Hepatic stellate cell (primary cell): ENCODE results near the gene OSBPL10.

ENCODE experiments used
- DNase-seq: peaks from one replicate; pipeline ENCODE4 v3.0.0; 2011; ENCODE audit warnings: low spot score

Gene OSBPL10

DNA sequence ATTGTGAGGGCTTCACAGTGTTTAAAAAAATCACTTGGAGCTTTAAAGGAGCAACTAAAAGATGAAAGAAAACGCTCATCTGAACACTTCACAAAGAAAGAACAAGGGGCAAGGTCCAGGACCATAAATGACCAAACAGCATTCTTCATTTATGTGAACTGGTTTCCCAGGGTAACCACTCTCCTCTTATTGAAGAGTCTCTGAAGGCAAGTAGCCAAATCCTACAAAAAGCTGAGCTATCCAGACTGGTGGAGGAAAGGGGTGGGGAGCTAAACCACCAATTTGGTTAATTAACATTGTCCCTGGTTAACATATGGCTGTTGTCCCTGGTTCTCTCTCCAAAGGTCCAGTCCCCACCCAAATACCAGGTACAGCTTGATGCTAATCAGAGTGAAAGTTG, 58.1 kb downstream of the OSBPL10 start:
- DNase-seq = no peak

DNA sequence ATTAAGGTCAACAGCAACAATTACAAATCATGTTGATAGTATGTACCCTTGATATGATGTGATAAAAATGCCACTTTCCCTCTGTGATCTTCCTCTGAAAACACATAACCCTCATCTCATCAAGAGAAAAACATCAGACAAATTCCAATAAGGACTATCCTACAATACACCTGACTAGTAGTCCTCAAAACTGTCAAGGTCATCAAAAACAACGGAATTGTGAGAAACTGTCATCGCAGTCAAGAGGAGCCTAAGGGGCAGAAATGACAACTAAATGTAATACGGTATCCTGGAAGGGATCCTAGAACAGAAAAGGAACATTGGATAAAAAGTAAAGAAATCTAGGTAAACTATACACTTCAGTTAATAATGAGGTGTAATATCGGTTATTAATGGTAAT, 59.2 kb downstream of the OSBPL10 start:
- DNase-seq = no peak

DNA sequence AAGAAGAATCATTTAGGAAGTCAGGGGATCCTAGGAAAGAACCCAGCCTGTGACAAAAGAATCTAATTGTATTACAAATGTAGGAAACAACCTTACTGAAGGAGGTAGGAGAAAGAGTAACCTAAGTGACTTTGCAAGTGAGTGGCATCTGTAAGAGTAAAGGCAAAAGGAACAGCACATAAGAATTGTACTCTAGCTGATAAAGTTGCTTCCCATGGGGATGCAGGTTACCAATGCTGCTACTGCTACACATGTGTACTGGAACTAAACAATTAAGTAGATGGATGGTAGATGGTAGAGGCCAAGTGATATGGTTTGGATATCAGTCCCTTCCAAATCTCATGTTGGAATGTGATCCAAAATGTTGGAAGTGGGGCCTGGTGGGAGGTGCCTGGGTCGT, 60.8 kb downstream of the OSBPL10 start:
- no peak for DNase-seq

DNA sequence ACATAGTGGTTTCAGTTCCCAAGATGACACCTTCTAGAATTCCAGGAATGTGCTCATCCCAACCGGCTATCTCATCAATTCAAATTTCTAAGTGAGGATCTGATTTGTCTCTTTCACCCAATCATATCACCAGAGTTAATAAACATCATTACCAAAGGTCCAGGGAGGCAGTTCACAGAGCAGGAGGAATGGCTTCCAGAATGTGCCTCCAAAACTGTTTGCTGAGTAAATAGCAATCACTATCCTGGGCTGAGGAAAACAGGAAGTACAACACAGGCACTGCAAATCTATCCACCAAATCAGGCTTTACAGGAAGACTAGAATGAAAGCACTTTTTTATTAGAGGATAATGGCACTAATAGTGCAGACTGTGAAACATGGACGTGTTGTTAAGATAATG, 61.5 kb downstream of the OSBPL10 start:
- no peak for DNase-seq

DNA sequence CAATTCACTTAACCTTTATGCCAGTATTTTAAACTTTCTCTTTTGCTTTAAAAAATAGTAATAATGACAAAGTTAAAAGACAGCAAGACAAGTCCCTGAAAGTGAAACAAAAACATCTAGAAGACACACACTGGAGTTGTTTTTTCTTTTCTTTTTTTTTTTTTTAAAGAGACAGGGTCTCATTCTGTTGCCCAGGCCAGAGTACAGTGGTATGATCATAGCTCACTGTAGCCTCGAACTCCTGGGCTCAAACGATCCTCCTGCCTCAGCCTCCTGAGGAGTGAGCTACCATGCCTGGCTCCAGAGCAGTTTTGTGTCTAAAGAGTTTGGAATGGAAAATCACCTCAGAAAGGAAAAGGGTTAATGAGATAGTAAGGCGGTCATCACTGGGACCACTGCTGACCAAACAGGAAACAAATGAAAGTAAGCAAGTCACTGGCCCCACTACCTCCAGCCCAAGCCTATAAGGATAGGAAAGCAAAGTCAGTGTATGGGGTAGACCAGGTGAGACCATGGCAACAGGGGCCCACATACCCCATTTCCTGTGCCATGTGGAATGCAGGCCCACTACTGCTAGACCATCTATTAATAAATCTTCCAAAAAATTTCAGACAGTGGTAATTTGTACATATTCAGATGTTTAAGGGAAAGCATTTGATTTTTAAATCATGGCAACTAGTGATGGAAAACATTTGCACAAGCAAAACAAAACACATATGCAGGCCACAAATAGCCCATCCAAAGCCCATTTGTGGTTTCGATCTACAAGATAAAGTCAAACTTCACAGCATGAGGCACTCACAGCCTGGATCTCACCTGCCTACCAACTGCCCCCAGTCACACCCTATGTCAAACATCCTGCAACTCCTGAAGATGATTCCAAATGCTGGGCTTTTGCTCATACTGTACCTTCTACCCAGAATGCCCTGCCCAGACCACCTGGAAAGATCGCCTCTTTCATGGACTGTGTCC, 62.6 kb downstream of the OSBPL10 start:
- peak; percentile 29 for DNase-seq

DNA sequence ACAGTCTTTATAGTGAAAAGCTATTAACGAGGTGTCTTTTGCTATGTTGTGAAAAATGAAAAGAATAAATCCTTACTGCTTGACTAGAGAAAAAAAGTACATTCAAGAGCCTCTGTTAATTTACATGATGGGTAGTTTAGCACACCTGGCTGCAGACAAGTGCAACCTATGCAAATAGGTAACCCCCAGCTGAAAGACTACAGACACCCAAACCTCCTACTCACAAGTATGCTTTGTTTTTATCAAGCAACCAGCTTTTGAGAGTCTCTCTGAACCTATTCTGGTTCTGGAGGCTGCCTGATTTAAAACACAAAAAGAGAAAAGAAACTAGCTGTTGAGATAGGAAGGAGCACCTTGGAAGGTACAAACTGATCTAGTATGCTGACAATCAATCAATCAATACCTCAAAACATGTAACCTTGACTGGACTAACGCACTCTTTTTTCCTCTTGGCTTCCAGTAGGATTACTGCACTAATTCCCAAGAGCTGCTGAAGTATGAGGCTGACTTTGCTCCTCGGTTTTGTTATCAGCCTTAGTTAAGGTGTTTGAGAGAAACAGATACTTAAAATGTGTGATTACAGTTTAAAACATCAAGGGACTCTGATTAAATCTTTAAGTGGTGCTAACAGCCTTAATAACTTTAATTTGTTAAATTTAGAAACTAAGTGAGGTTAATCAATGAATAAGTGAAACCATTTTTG, 63.6 kb downstream of the OSBPL10 start:
- no peak for DNase-seq

DNA sequence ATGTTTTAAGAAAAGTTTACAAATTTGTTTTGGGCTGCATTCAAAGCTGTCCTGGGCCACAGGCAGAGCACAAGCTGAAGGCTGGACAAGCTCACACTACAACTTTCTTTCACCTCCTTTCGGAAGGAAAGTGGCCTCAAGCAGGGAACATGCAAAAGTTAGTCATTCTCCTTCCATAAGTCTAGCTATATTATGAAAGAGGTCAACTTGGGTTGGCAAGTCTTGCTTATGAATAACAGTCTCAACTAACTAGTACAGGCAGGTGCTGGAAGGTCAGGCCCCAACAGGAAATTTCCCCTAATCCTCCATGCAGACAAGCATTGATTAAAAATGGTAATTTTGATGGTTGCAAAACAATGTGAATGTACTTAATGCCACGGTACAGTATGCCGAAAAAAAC, 69.4 kb downstream of the OSBPL10 start:
- no peak for DNase-seq

DNA sequence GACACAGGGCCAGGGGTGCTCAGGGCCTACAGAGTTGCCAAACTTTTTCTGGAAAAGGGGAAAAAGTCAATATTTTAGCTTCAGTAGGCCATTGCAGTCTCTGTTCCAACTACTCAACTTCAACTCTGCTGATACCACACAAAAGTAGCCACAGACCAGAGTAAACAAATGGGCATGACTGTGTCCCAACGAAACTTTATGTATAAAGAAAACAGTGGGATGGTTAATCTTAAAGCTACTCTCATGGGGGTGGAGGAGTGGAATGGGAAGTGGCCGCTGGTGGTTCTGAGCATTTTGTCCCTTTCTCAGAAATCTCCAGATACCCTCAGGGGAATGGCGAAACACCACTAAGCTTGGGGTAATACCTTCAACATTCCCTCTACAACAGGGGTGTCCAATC, 69.9 kb downstream of the OSBPL10 start:
- DNase-seq = no peak

DNA sequence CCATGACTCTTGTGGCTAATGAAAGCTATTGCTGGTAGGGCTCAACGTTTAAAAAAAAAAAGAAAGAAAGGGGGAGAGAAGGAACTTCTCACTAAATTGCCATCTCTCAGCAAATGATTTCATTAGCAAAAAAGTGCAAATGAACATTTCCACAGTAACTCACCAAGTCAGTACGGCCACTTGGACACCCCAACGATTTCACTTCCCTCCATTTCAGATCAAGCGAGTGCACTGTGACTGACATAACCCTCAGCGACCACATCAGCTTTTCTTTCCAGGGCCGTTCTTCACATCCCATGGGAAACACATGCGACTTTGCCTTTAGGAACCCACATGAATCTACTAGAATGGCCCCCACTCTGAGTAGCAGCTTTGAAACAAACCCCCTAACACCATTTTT, 71.6 kb downstream of the OSBPL10 start:
- no peak for DNase-seq

DNA sequence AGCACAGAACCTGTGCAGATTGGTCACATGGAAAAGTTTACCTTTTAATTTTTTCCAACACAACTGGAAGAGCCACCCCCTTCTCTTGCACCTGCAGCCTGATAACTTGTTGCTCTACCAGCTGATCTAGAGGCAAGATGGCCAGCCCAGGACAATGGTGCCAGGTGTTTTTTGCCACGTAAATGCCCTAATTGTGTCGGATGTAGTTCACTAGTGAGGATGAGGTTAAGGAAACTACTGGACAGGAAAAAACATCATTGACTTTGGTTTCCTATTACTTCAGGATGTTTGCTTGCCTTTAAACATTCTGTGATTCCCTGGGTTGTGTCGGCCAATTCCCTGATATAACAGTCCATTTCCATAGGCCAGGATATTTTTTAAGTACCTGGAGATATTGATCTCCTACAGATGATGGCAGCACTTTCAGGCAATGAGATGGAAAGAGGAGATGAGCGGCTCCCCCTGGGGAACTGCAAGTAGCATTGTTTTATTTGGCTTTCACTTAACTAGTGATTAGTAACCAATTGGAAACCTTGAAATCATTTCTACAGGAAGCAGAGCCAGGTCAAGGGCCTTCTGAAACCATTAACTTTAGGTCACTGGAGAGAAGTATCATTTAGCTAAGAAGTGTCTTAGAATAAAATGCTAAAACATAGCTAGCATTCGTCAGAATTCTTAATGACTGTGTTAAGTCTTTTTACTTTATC, 72.5 kb downstream of the OSBPL10 start:
- no peak for DNase-seq

DNA sequence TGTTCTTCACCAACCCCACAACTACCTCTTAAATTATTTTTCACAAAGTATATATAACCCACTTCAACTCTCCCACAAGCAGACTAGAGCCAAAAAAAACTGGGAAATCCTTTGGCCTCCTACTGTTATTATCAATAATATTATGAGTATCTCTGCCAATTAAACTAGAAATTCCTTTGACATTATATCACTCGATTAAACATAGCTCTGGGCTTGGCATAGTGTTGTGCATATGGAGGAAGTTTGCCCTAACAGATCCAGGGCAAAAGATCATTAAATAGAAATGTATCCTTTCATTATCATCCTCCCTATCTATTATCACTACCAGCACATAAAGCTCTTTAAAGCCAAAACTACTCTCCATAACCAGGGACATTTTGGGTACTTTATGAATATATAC, 74.9 kb downstream of the OSBPL10 start:
- DNase-seq = no peak

DNA sequence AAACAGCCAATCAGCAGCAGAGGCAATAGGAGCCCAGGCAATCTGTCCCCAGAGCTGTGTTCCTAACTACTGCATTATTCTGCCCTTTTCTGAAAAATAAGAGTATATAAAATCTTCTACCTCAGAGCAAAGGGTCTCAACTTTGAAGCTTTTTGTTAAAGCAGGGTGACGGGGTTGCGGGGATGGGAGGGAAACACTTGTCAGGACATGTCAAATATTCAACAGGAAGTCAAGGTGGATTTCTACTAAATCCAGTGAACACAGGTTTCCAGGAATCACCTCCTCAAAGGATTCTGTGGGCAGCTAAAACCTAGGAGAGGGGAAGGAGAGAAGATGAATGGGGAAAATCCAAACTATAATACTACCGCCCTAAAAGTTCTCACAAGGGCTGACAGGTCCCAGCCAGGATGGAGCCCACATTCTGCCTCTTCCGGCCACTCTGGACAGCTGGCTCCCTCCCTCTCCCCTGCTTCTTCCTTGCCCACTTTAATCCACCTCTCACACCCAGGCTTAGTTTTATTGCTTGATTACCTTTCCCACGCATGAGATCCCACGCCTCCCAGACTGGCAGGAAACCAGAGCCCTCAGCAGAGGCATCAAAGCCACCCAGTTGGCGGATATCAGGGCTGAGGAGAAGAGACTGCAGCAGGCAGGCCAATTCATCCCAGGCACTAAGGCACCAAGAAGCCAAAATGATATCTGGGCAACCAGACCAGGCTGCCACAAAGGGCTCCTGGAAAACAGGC, 77.2 kb downstream of the OSBPL10 start:
- no peak for DNase-seq

DNA sequence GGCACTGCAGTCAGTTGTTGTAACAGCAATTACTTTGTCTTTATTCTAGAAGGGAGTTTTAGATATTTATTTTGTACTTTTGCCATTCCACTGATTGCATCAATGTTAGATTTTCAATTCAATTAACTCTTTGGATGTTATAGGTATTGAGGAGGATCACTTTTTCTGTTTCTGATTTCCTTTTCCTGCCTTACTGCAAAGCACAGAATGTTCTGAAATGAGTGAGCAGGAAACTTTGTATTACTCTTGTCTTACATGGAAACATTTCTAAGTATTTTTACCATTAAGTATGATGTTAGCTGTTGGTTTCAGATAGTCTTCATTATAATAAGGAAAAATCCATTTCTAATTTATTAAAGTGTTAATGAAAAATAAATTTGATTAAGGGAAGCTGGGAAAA, 80.5 kb downstream of the OSBPL10 start:
- no peak for DNase-seq

DNA sequence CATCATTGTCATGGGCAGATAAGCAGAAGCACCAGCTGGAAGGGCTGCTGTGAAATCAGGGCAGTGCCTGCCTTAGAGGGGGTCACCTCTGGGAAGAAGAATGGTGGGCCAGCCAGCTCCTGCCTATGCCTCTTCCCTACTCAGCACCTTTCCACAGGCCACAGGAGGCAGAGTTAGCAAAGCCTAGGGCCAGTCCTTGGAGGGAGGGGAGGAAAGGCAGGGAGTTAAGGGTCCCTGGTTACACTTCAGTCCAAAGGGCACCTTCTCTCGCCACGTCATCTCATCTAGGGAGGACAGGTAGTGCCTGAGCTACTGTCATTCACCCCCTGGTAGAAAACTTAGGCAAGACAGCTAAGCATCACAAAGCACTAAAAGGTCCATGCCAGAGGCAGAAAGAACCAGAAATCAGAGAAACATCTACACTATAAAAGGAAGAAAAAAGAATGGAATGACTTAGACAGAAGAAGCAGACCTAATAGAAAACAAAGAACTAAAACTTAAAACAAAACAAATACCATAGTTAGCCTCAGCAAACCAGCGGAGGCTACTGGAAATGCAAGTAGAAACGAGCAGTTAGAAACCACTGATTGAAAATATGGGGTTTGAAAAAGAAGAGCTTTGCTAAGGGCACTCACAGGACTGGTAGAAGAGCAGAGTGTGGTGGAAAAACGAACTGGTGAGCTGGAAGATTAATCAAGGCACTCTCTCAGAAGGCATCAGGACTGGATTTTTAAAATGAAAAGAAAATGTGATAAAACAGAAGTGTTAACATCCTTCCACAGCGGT, 84.2 kb downstream of the OSBPL10 start:
- no peak for DNase-seq

DNA sequence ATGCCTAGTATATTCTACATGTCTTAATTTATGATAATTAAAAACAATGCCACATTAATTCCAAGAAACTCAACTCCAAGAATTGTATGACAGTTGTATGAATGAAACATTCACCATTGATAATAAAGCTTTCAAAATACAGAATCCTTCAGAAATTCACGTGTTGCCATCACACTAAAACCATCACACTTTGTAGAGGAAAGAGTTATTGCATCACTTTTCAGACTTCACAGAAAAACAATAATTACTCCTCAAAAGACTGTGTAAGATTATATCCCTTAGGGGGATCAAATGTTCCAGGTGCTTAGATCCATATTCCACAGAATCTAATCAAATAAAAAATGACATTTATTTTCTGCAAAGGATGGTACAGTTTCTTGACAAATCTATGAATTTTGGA, 85.0 kb downstream of the OSBPL10 start:
- DNase-seq = no peak

DNA sequence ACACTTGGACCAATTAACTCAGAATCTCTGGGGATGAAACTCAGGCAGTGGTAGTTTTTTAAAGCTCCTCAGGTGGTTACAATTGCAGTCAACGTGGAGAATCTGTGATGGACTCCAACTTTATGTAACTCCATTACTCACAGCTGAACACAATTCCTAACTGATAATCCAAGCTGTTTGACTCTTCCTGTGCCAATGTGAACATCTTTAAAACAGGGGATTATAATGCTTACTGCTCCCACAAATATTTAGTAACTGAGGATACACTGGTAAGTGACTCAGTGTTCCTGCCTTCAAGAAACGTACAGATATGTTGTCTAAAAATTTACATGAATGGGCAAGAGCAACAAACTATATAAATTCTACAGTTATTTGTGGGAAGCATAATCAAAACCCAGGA, 85.6 kb downstream of the OSBPL10 start:
- DNase-seq = no peak

DNA sequence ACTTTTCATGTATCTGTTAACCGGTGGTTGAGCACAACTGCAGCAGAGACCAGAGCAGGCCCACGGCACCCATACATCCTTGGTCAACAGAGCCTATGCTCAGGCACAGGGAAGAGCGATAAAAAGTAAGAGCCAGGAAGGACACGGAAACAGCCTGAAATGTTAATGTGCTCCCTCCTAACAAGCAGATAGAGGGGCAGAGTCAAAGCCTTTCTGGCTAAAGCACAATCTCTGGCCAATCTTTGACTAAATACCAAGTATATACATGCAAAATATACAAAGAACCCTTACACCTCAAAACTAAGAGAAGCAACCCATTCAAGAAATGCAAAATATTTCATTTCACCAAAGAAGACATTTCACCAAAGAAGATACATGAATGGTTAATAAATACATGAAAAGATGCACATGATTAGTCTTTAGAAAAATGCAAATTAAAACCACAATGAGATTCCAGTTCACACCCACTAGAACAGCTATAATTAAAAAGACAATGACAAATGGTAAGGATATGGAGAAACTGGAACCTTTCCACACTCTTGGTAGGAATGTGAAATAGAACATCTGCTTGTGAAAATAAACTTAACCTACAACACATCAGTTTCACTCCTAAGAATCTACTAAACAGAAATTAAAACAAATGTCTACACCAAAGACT, 88.0 kb downstream of the OSBPL10 start:
- DNase-seq = no peak

DNA sequence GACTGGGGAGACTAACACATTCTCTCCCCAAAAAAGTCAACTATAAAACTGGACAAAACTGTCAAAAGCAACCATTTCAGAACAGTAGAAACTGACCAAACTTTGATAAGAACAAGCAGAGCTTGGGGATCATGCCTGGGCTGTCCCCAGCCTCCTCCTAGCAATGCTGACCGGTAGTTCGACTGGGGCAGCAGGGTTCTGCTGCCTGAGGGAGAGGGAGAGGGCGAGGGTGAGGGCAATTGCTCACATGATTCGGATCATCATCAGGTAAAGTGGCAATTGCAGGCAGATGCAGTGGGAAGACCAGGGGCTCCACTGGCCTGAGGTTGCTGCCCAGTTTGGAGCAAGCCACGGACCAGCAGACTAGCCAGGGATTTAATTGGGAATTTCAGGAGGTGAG, 88.6 kb downstream of the OSBPL10 start:
- no peak for DNase-seq

DNA sequence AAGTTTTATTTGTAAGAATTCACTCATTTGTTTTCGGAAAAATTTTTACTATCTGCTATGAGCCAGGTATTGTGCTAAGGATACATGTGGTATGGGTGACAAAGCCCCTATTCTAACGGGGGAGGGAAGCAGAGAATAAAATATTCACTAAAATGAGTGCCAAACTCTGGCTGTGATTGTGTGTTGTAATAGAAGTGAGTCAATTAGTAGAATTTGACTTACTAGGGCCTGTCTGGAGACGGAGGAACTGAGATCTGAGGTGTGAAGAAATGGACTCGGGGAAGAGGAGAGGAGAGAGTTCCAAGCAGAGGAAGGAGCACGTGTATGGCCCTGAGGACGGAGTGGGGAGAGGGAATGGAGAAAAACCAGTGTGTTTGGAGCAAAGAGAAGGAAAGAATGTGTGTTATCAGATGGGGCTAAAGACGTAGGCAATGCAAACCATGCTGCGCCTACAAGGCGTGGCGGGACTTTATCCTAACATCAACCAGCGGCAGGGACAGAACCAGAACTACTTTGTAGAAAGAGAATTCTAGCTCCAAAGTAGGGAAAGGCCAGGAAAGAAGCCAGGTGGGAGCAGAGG, 89.1 kb downstream of the OSBPL10 start:
- DNase-seq = no peak

DNA sequence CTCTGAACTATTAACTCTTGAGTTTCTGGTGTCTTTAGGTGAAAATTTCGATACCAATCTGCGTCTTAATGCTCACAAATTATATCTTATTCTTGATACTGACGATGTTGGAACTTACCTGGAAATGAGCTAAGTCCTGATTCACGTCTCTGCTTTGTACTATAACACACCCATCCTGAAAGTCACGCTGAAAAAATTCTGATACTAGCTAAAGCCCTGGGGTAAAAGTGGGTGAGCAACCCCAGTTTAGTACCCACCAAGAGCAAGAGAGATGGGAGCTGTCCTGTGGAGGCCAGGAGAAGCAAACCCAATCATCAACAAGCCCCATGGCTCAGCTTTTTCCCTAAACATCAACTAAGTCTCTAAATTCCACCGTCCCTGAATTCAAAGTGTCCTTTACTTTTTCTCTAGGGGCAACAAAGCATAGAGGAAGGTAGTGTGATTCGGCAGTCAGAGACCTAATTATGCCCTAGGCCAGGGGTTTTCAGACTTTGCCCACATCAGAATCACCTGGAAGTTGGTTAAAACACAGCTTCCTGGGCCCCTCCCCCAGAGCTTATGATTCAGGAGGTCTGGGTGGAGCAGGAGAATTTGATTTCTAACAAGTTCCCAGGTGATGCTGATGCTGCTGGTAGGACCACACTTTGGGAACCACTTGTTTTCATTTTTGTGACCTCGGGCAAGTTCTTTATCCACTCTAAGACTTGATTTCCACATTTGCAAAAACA, 90.2 kb downstream of the OSBPL10 start:
- DNase-seq = no peak
